Measurements from ENCODE around the gene ZBTB45. TPM values are rescaled to one million over a fixed set of nuclear protein-coding genes. Genes with fewer than 3 reads are reported as not detected.

ZBTB45 gene
- total and polyA plus RNA-seq, 9 of the 15 experiments (the other 6 are each of a cell fraction or from before 2014, with no cell fraction given) = 0.08 to 16.1 (median 1.8) TPM

- in situ Hi-C loops (cut with MboI) (no loop called here), intact Hi-C loops (cut with micrococcal nuclease) (loop anchor here (5.0 kb wide), 2 partner anchors 151 to 296 kb away; partner anchors contain the start of genes ZNF274 and ZSCAN22)
- no TSS peak for BruUV-seq (replicated peaks)
- peaks cover 40% of the 10 kb centered on the region; the same call in 2 of the 3 replicates for H3K36me3 ChIP-seq (ENCODE audit: control insufficient read depth, insufficient read depth, low read length)
- H4K20me1 ChIP-seq (replicated peaks; ENCODE audit: control insufficient read depth, insufficient read depth, low read length) = 0 out of 2 replicates have a peak, but pooled peaks cover 8% of the 10 kb centered on the region
- no peaks in the 10 kb centered on the region for H3K79me2 ChIP-seq (ENCODE audit: control insufficient read depth, insufficient read depth, low read length)
- no peaks in the 10 kb centered on the region for H3K9me3 ChIP-seq (replicated peaks; ENCODE audit: control insufficient read depth, insufficient read depth, low read depth, low read length)
- no peak overlapping the region for H2AFZ ChIP-seq (ENCODE audit: low read depth, low read length)
- H3K4me2 ChIP-seq (ENCODE audit: insufficient read depth, low read length) = no peak overlapping the region
- 91% methylated on average over 1 of the region's 1 CpG for WGBS (ENCODE audit: insufficient coverage, low coverage, missing lambda C conversion rate)
- ATAC-seq (no peak), FAIRE-seq (no peak), DNase-seq (ENCODE audit: extremely low read depth in 1 of 4, low spot score in 3 of 4) (no peak)
- no peaks in the 10 kb centered on the region for H3K27me3 ChIP-seq (ENCODE audit: control insufficient read depth in 2 of 2, insufficient read depth in 2 of 2, low read length in 2 of 2)
- H3K4me1 ChIP-seq (replicated peaks in 1 of 2; ENCODE audit: control insufficient read depth in 2 of 2, insufficient read depth in 2 of 2, low read length in 2 of 2) = peaks cover 26 to 52% of the 10 kb centered on the region in 2 experiments
- H3K4me3 ChIP-seq = no peak overlapping the region
- ChIA-PET POLR2A (interaction anchor here (2.1 kb wide), 1 partner anchor 12 kb away, joined by 7 read pairs; no protein-coding TSS in a partner anchor), CTCF (ENCODE audit: low intra/inter-chr PET ratio) (no interaction called here)
- no peak overlapping the region for H3K27ac ChIP-seq (ENCODE audit: extremely low read depth, low read depth, low read length)
- TF ChIP-seq ZNF280B (CRISPR knock-in tag; IDR thresholded peaks at IDR 0.05) = no peak
- no peak for TF ChIP-seq HDGF (IDR thresholded peaks at IDR 0.05)
- TF ChIP-seq ZNF511 (CRISPR knock-in tag; IDR thresholded peaks at IDR 0.05) = no peak
- no peak for TF ChIP-seq ZBTB34 (CRISPR knock-in tag; IDR thresholded peaks at IDR 0.05)
- TF ChIP-seq HEY1 (CRISPR knock-in tag; IDR thresholded peaks at IDR 0.05; ENCODE audit: borderline replicate concordance) = no peak
- no peak for TF ChIP-seq CBX1 (IDR thresholded peaks at IDR 0.05; ENCODE audit: low read depth)
- TF ChIP-seq ZC3H11A (IDR thresholded peaks at IDR 0.05; ENCODE audit: low read depth, low read length) = no peak
- no peak for TF ChIP-seq MCM7 (IDR thresholded peaks at IDR 0.05)
- TF ChIP-seq WHSC1 (IDR thresholded peaks at IDR 0.05; ENCODE audit: low read length) = no peak
- no peak for TF ChIP-seq ZBTB7A (IDR thresholded peaks at IDR 0.05; ENCODE audit: borderline replicate concordance, control insufficient read depth, low read depth, low read length)
- TF ChIP-seq RCOR1 (IDR thresholded peaks at IDR 0.05; ENCODE audit: borderline replicate concordance in 1 of 2, low read depth in 2 of 2, low read length in 2 of 2) = no peak
- no peak for TF ChIP-seq CBX8 (IDR thresholded peaks at IDR 0.05; ENCODE audit: borderline replicate concordance, extremely low read depth, low read depth, low read length, poor library complexity, severe bottlenecking)
- TF ChIP-seq SMAD3 (CRISPR knock-in tag; conservative IDR thresholded peaks at IDR 0.05) = no peak
- no peak for TF ChIP-seq ZNF79 (CRISPR knock-in tag; IDR thresholded peaks at IDR 0.05; ENCODE audit: low read depth)
- no peak for TF ChIP-seq ZNF449 (CRISPR knock-in tag; IDR thresholded peaks at IDR 0.05)
- TF ChIP-seq BHLHE40 (IDR thresholded peaks at IDR 0.05; ENCODE audit: low read length) = no peak
- no peak for TF ChIP-seq POLR2B (IDR thresholded peaks at IDR 0.05; ENCODE audit: low read depth, partially characterized antibody)
- peak overlapping the region in 1 of 2 experiments; percentile 65; a peak in 1 of 4 replicates for H3K9ac ChIP-seq (ENCODE audit: insufficient read depth in 1 of 2, low read depth in 2 of 2, low read length in 2 of 2)
- H3K9me1 ChIP-seq (ENCODE audit: control insufficient read depth, insufficient read depth, low read length) = no peaks in the 10 kb centered on the region
Measured at GRCh38 chr19:58477871-58478270, 41.7 kb downstream of the ZBTB45 start.

Data from K562 (cell line).